K562 (cell line): ENCODE results near the gene TSHB. TPM values are rescaled to one million over a fixed set of nuclear protein-coding genes. Genes with fewer than 3 reads are reported as not detected.
A peak's percentile ranks its signal among the peaks of the same experiment; 100 is the strongest.

Experiments
- ATAC-seq: fragments of 200-7000 bp; cut with Tn5 transposase; 3 replicates; pipeline ENCODE4 v1.9.1; 2020; ENCODE audit warnings: moderate library complexity
- BruUV-seq: library from RNA; stranded (reverse); fragments of 400-500 nt; replicated peaks from 2 replicates; lab custom pipeline; 2021; lab: Mats Ljungman, UMichigan
- CTCF ChIA-PET: fragments of 300-600 bp; formaldehyde crosslinking; extraction: SDS; loops from one replicate; lab custom pipeline; 2021; ENCODE audit warnings: low intra/inter-chr PET ratio; lab: Yijun Ruan, JAX
- POLR2A ChIA-PET: fragments of 300-600, 350-650 bp; sonication (Branson Sonifier 250); formaldehyde crosslinking; extraction: SDS; loops from one replicate; lab custom pipeline; 2021; ENCODE audit warnings: antibody characterized with exemption, inconsistent platforms; lab: Yijun Ruan, JAX
- DNase-seq, 4 experiments: peaks; one replicate each; pipeline versions ENCODE4 v3.0.0 to v3.0.0-alpha.2; 2011 to 2018; ENCODE audit warnings: low spot score in 3 of 4, mixed read lengths in 3 of 4; ENCODE audit errors: extremely low read depth in 1 of 4
- FAIRE-seq: peaks from 2 replicates; lab custom pipeline; 2011; peaks lifted over from hg19 to GRCh38; lab: Jason Lieb, UNC
- H2AFZ ChIP-seq: 2 replicates; pipeline ENCODE4 v1.6.0; 2011; ENCODE audit warnings: low read depth, low read length, control low read depth, inconsistent platforms
- H3K27ac ChIP-seq: fragments of 200-600 bp; 3 replicates; pipeline ENCODE4 v1.8.0; 2011; ENCODE audit warnings: low read depth, mild to moderate bottlenecking, control low read depth, inconsistent platforms, low read length, moderate library complexity, mixed read lengths; ENCODE audit errors: extremely low read depth
- H3K27me3 ChIP-seq, 2 experiments: fragments of 300-600 bp in 1 of 2; 2 replicates in 1 of 2; 3 replicates in 1 of 2; pipeline versions ENCODE4 v1.6.0 to v1.8.0; 2011; ENCODE audit warnings: inconsistent platforms in 2 of 2, low read length in 2 of 2, mild to moderate bottlenecking in 1 of 2, mixed read lengths in 1 of 2, moderate library complexity in 1 of 2; ENCODE audit not compliant: control insufficient read depth in 2 of 2, insufficient read depth in 2 of 2
- H3K36me3 ChIP-seq: fragments of 300-600 bp; 3 replicates; pipeline ENCODE4 v1.8.0; 2011; ENCODE audit warnings: mild to moderate bottlenecking, low read length, inconsistent platforms; ENCODE audit not compliant: control insufficient read depth, insufficient read depth
- H3K4me1 ChIP-seq, 2 experiments: fragments of 200-600 bp in 1 of 2; replicated peaks in 1 of 2; 2 replicates in 1 of 2; 3 replicates in 1 of 2; pipeline versions ENCODE4 v1.5.1 to v1.8.0; 2011; ENCODE audit warnings: inconsistent platforms in 2 of 2, low read length in 2 of 2, mild to moderate bottlenecking in 1 of 2, mixed read lengths in 1 of 2, moderate library complexity in 1 of 2; ENCODE audit not compliant: control insufficient read depth in 2 of 2, insufficient read depth in 2 of 2
- H3K4me2 ChIP-seq: 2 replicates; pipeline ENCODE4 v1.6.1; 2011; ENCODE audit warnings: low read length, control low read depth, inconsistent platforms, mixed read lengths; ENCODE audit not compliant: insufficient read depth
- H3K4me3 ChIP-seq: fragments of 200-600 bp; sonication (generic), shearing (Covaris generic); 2 replicates; pipeline ENCODE4 v1.5.1; 2016; ENCODE audit warnings: control low read depth, inconsistent platforms
- H3K79me2 ChIP-seq: fragments of 200-600 bp; 3 replicates; pipeline ENCODE4 v1.8.0; 2011; ENCODE audit warnings: low read length, inconsistent platforms; ENCODE audit not compliant: control insufficient read depth, insufficient read depth
- H3K9ac ChIP-seq, 2 experiments: 2 replicates each; pipeline versions ENCODE4 v1.6.0 to v1.6.1; 2011; ENCODE audit warnings: low read depth in 2 of 2, low read length in 2 of 2, control low read depth in 1 of 2, inconsistent platforms in 1 of 2, mild to moderate bottlenecking in 1 of 2, mixed read lengths in 1 of 2; ENCODE audit not compliant: insufficient read depth in 1 of 2
- H3K9me1 ChIP-seq: one replicate; pipeline ENCODE4 v1.6.0; 2011; ENCODE audit warnings: inconsistent platforms, mild to moderate bottlenecking, low read length, moderate library complexity; ENCODE audit not compliant: control insufficient read depth, insufficient read depth
- H3K9me3 ChIP-seq: replicated peaks from 2 replicates; pipeline ENCODE4 v1.5.1; 2011; ENCODE audit warnings: low read depth, low read length, inconsistent platforms; ENCODE audit not compliant: control insufficient read depth, insufficient read depth
- H4K20me1 ChIP-seq: replicated peaks from 2 replicates; pipeline ENCODE4 v1.6.1; 2011; ENCODE audit warnings: low read length, inconsistent platforms, mixed read lengths; ENCODE audit not compliant: control insufficient read depth, insufficient read depth
- ATF1 ChIP-seq, 2 experiments: fragments of 450-650 bp in 1 of 2; IDR thresholded peaks; 2 replicates each; pipeline ENCODE4 v1.6.1; 2016; ENCODE audit warnings: missing compliant biosample characterization in 1 of 2, missing genetic modification characterization in 1 of 2
- CHD2 ChIP-seq: IDR thresholded peaks from 2 replicates; pipeline ENCODE4 v1.6.1; 2011; ENCODE audit warnings: low read depth, low read length
- ELF1 ChIP-seq: fragments of 200-800 bp; sonication (Bioruptor generic); IDR thresholded peaks from 2 replicates; pipeline ENCODE4 v1.6.1; 2016; ENCODE audit warnings: missing genetic modification characterization, missing compliant biosample characterization
- HDAC8 ChIP-seq: fragments of 450-650 bp; IDR thresholded peaks from 2 replicates; pipeline ENCODE4 v1.6.1; 2016; ENCODE audit warnings: mild to moderate bottlenecking, missing genetic modification characterization, moderate library complexity, missing compliant biosample characterization
- JUND ChIP-seq, 2 experiments: IDR thresholded peaks; 2 replicates in 1 of 2; 3 replicates in 1 of 2; pipeline ENCODE4 v1.6.1; 2011; ENCODE audit warnings: borderline replicate concordance in 2 of 2, low read depth in 2 of 2, low read length in 2 of 2, improper control_type of control experiment in 1 of 2, missing biosample characterization in 1 of 2, missing genetic modification characterization in 1 of 2, missing genetic modification reagents in 1 of 2
- PURB ChIP-seq: sonication (generic); formaldehyde crosslinking; IDR thresholded peaks from 2 replicates; pipeline ENCODE4 v1.9.0; 2021; ENCODE audit warnings: low read depth, mild to moderate bottlenecking, missing genetic modification reagents
- SMARCE1 ChIP-seq: fragments of 450-650 bp; IDR thresholded peaks from 2 replicates; pipeline ENCODE4 v1.7.1; 2016; ENCODE audit warnings: mild to moderate bottlenecking
- THRAP3 ChIP-seq: fragments of 450-650 bp; IDR thresholded peaks from 2 replicates; pipeline ENCODE4 v1.6.1; 2016; ENCODE audit warnings: mild to moderate bottlenecking, inconsistent platforms, borderline replicate concordance
- TRIM24 ChIP-seq, 2 experiments: fragments of 450-650 bp; IDR thresholded peaks; 2 replicates each; pipeline ENCODE4 v1.6.1; 2016
- ZNF217 ChIP-seq: sonication (generic); formaldehyde crosslinking; IDR thresholded peaks from 2 replicates; pipeline ENCODE4 v1.8.0; 2022; ENCODE audit warnings: mild to moderate bottlenecking, missing genetic modification reagents
- ZNF707 ChIP-seq: fragments of 250-450 bp; sonication (Bioruptor Pico); conservative IDR thresholded peaks from 2 replicates; pipeline ENCODE4 v1.8.0; 2022; ENCODE audit warnings: inconsistent platforms, mild to moderate bottlenecking, moderate library complexity
- ZSCAN29 ChIP-seq: fragments of 450-650 bp; IDR thresholded peaks from 2 replicates; pipeline ENCODE4 v1.6.1; 2017
- WGBS: fragments of 100-300 bp; shearing (Covaris generic); methylation state at CpG from one replicate; pipeline ENCODE4 v1.1.6; 2016; ENCODE audit warnings: low coverage, mixed read lengths; ENCODE audit not compliant: insufficient coverage; ENCODE audit errors: missing lambda C conversion rate; 5-methylcytosine and 5-hydroxymethylcytosine counted together
- in situ Hi-C: fragments of 300-500 bp; cut with MboI; formaldehyde crosslinking; loops from 4 replicates; pipeline ENCODE4 v1.15.0; 2018; ENCODE audit warnings: inconsistent platforms, mixed read lengths
- intact Hi-C: fragments of 100-400 bp; cut with micrococcal nuclease; formaldehyde crosslinking; loops from 2 replicates; pipeline ENCODE4 v1.14.2; 2022
- polyA plus RNA-seq, 8 experiments: library from polyadenylated mRNA; depleted of rRNA in 4 of 8; stranded (reverse) in 5 of 8; unstranded in 3 of 8; fragments of >200 nt; fragmentation: Nextera tagmentation in 2 of 8; fragmentation: Illumina TruSeq in 1 of 8; extraction: Ambion mirVana in 2 of 8; extraction: Trizol in 1 of 8; gene quantifications; 2 replicates each; pipeline versions ENCODE4 v1.2.1 to v1.2.3, GENCODE V29; 2011 to 2014; ENCODE audit warnings: inconsistent platforms in 1 of 8, missing spikeins in 1 of 8
- total RNA-seq, 7 experiments: library from RNA; depleted of rRNA in 6 of 7; stranded (reverse); fragments of >200 nt in 6 of 7; fragmentation: Illumina TruSeq in 2 of 7; extraction: Trizol in 2 of 7; gene quantifications; 2 replicates each; pipeline versions ENCODE4 v1.2.1 to v1.2.3, GENCODE V29; 2011 to 2021; ENCODE audit warnings: low replicate concordance in 1 of 7
- TF ChIP-seq, protein P1 (sequence below): fragments of 450-650 bp; IDR thresholded peaks from 2 replicates; pipeline ENCODE4 v1.7.0; 2016; ENCODE audit warnings: borderline replicate concordance
- TF ChIP-seq, protein P2 (sequence below), 2 experiments: fragments of 150-350 bp in 1 of 2; IDR thresholded peaks; 2 replicates each; pipeline ENCODE4 v1.6.1; 2012 to 2016; ENCODE audit warnings: low read depth in 2 of 2, low read length in 2 of 2, mild to moderate bottlenecking in 1 of 2, moderate library complexity in 1 of 2

TSHB gene
- total and polyA plus RNA-seq, 9 of the 15 experiments (the other 6 are each of a cell fraction or from before 2014, with no cell fraction given) = not detected

DNA sequence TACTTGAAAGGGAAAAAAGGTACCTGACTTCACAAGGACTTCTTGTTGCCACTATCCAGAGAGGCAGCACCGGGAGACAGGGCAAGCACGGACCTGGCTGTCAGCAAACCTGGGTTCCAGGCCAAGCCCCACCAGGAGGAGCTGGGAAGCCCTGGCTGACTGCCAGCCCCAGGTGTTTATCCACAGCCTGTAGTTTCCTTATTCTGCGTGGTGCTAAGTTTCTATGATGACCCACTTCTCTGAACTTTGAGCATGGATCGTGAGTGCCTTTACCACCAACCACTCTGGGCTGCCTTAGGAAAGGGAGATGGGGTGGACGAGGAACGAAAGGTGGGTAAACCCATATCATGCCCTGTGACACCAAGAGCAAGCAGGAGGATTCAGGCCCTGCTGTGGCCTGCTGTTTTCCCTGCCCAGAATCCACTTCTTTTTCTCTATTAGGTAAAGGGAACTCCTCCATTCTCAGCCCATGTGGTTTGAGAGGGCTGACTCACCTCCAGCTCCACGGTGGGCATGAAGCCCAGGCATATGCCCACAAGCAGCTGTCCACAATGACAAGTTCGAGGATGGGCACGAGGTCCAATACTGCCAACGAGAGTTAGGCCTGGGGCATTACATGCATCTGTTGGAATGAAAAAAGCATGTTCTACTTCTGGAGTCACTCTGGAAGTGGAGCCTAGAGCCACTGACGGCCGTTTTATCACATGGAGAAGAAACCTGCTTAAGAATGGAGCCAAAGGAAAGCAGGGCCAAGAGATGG is 39.4 kb downstream of the TSHB start (continued):
- TF ChIP-seq SMARCE1 (no peak), TRIM24 (IDR thresholded peaks at IDR 0.05) (no peak), HDAC8 (no peak)
- TF ChIP-seq, protein P1, sequence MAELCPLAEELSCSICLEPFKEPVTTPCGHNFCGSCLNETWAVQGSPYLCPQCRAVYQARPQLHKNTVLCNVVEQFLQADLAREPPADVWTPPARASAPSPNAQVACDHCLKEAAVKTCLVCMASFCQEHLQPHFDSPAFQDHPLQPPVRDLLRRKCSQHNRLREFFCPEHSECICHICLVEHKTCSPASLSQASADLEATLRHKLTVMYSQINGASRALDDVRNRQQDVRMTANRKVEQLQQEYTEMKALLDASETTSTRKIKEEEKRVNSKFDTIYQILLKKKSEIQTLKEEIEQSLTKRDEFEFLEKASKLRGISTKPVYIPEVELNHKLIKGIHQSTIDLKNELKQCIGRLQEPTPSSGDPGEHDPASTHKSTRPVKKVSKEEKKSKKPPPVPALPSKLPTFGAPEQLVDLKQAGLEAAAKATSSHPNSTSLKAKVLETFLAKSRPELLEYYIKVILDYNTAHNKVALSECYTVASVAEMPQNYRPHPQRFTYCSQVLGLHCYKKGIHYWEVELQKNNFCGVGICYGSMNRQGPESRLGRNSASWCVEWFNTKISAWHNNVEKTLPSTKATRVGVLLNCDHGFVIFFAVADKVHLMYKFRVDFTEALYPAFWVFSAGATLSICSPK = no peak

DNA sequence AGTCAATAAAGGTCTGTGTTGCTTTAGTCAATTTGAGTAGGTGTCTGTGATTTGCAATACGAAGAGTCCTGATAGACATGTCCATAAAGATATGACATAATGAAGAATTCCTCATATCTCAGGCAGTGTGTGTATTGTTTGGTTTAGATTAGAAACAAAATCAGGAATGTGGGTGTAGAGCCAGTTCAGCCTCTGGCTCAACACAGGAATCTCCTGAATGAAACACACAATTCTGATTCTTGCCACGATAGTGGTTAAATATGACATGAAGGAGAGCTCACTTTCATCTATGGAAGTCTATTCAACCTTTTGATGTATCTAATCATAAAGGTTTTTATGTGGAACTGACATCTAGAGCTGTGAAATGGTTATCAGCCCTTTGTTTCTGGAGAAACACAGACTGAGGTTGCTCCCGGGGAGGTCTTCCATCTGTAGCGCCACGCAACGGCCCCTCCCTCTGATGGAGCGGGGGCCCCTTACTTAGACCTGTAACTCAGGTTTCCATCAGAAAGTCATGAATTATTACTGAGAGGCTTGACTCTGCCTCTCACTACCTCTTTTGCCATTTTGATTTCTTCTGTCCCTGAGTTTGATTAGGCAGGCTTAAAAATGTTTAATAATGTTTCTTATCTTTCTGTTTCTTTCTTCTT is 40.2 kb downstream of the TSHB start:
- intact Hi-C loops (no loop called here), in situ Hi-C loops (loop anchor here (25.0 kb wide), 1 partner anchor 1082 kb away; the partner anchor contains the start of gene OLFML3)
- Histone ChIP-seq H3K9ac (no peak overlapping the region), H3K4me2 (no peak overlapping the region), H3K9me1 (no peaks in the 10 kb centered on the region), H3K4me3 (no peak overlapping the region), H3K27me3 (peaks cover 0 to 4% of the 10 kb centered on the region in 2 experiments; a peak in 1 of 5 replicates), H3K9me3 (no peaks in the 10 kb centered on the region), H3K4me1 (no peaks in the 10 kb centered on the region), H3K27ac (no peak overlapping the region), H3K36me3 (no peaks in the 10 kb centered on the region), H2AFZ (no peak overlapping the region), H3K79me2 (no peaks in the 10 kb centered on the region), H4K20me1 (no peaks in the 10 kb centered on the region)
- ChIA-PET CTCF (no interaction called here), POLR2A (interaction anchor here (2.1 kb wide), 1 partner anchor 12 kb away, joined by 5 read pairs; no protein-coding TSS in a partner anchor)
- peak; percentile 15 for FAIRE-seq
- no TSS peak for BruUV-seq
- DNase-seq = no peak
- WGBS = under 1% methylated on average over 7 of the region's 7 CpGs
- no peak for ATAC-seq
- TF ChIP-seq ZNF217 (CRISPR knock-in tag) (no peak), ZNF707 (CRISPR knock-in tag) (no peak), CHD2 (no peak), JUND (IDR thresholded peaks at IDR 0.05; ENCODE audit: borderline replicate concordance, low read depth, low read length) (no peak), JUND (tag; IDR thresholded peaks at IDR 0.05; ENCODE audit: borderline replicate concordance, low read depth, low read length) (no peak), ATF1 (CRISPR knock-in tag; IDR thresholded peaks at IDR 0.05) (no peak), ATF1 (tag; IDR thresholded peaks at IDR 0.05) (no peak), ELF1 (no peak), ZSCAN29 (no peak), THRAP3 (no peak), PURB (CRISPR knock-in tag) (no peak)
- TF ChIP-seq, protein P2, sequence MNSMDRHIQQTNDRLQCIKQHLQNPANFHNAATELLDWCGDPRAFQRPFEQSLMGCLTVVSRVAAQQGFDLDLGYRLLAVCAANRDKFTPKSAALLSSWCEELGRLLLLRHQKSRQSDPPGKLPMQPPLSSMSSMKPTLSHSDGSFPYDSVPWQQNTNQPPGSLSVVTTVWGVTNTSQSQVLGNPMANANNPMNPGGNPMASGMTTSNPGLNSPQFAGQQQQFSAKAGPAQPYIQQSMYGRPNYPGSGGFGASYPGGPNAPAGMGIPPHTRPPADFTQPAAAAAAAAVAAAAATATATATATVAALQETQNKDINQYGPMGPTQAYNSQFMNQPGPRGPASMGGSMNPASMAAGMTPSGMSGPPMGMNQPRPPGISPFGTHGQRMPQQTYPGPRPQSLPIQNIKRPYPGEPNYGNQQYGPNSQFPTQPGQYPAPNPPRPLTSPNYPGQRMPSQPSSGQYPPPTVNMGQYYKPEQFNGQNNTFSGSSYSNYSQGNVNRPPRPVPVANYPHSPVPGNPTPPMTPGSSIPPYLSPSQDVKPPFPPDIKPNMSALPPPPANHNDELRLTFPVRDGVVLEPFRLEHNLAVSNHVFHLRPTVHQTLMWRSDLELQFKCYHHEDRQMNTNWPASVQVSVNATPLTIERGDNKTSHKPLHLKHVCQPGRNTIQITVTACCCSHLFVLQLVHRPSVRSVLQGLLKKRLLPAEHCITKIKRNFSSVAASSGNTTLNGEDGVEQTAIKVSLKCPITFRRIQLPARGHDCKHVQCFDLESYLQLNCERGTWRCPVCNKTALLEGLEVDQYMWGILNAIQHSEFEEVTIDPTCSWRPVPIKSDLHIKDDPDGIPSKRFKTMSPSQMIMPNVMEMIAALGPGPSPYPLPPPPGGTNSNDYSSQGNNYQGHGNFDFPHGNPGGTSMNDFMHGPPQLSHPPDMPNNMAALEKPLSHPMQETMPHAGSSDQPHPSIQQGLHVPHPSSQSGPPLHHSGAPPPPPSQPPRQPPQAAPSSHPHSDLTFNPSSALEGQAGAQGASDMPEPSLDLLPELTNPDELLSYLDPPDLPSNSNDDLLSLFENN (IDR thresholded peaks at IDR 0.05; ENCODE audit: low read depth in 2 of 2, low read length in 2 of 2) = no peak
